Erythroblast (primary cell): ENCODE measurements around the gene ARHGAP40.

ENCODE experiments used
- GATA1 ChIP-seq: IDR thresholded peaks from 2 replicates; pipeline ENCODE4 v1.6.1; 2011; ENCODE audit warnings: low read depth, mild to moderate bottlenecking, control low read depth, low read length, moderate library complexity
- POLR2A ChIP-seq: IDR thresholded peaks from 2 replicates; pipeline ENCODE4 v1.6.1; 2011; ENCODE audit warnings: mild to moderate bottlenecking, low read length

DNA sequence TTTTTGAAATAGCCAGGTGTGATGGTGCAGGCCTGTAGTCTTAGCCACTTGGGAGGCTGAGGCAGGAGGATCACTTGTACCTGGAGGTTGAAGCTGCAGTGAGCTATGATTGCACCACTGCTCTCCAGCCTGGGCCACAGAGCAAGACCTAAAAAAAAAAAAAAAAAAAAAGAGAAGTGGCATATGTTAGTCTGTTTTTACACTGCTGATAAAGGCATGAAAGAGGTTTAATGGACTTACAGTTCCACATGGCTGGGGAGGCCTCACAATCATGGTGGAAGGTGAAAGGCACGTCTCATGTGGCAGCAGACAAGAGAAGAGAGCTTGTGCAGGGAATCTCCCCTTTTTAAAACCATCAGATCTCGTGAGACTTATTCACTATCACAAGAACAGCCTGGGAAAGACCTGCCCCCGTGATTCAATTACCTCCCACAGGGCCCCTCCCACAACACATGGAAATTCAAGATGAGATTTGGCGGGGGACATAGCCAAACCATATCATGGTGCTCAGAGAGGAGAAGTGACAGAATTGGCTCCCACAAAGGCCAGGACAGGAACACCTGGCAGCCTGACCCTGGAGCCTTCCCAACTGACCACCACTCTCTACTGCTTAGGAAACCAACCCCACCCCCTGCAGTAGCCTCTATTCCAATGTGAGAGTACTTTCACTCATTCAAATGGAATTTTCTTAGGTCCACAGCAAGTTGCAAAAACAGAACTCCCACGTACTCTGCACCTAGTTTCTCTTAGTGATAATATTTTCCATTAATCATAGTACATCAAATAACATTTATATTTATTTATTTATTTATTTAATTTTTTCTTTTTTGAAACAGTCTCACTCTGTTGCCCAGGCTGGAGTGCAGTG, 29.8 kb downstream of the ARHGAP40 start:
- TF ChIP-seq POLR2A: no peak
- TF ChIP-seq GATA1: no peak
